GM06990 (cell line): ENCODE measurements around the gene USP46.

Source experiments
- DNase-seq: peaks from one replicate; pipeline ENCODE4 v3.0.0-alpha.2; 2011; ENCODE audit not compliant: insufficient read length; ENCODE audit errors: extremely low read depth
- H3K27me3 ChIP-seq: replicated peaks from 2 replicates; pipeline ENCODE4 v1.6.0; 2011; ENCODE audit warnings: low read length; ENCODE audit not compliant: control insufficient read depth, insufficient read depth
- H3K36me3 ChIP-seq: 2 replicates; pipeline ENCODE4 v1.5.1; 2011; ENCODE audit warnings: low read length; ENCODE audit not compliant: control insufficient read depth, insufficient read depth
- H3K4me3 ChIP-seq: replicated peaks from 2 replicates; pipeline ENCODE4 v1.5.1; 2011; ENCODE audit warnings: low read depth, mild to moderate bottlenecking, control low read depth, low read length
- CTCF ChIP-seq: IDR thresholded peaks from 2 replicates; pipeline ENCODE4 v1.5.1; 2011; ENCODE audit warnings: low read length, control low read depth, mild to moderate bottlenecking, inconsistent platforms; ENCODE audit not compliant: insufficient read depth, poor library complexity, severe bottlenecking

USP46 gene

GRCh38 chr4:52618795-52619590, 40.1 kb downstream of the USP46 start:
- no peak for TF ChIP-seq CTCF
- no peak for DNase-seq
- Histone ChIP-seq H3K27me3 (no peaks in the 10 kb centered on the region), H3K36me3 (no peaks in the 10 kb centered on the region), H3K4me3 (no peak overlapping the region)

- Histone ChIP-seq H3K4me3 (no peak overlapping the region), H3K27me3 (no peaks in the 10 kb centered on the region), H3K36me3 (no peaks in the 10 kb centered on the region)
- no peak for TF ChIP-seq CTCF
- DNase-seq: no peak
Measured at GRCh38 chr4:52617336-52618020, 41.6 kb downstream of the USP46 start.

GRCh38 chr4:52614241-52614640, 44.9 kb downstream of the USP46 start:
- no peak overlapping the region for H3K4me3 ChIP-seq
- TF ChIP-seq CTCF: no peak

GRCh38 chr4:52612341-52612740, 46.8 kb downstream of the USP46 start:
- no peaks in the 10 kb centered on the region for H3K27me3 ChIP-seq
- H3K36me3 ChIP-seq: peaks cover 3% of the 10 kb centered on the region
- no peak for TF ChIP-seq CTCF
- no peak for DNase-seq
- H3K4me3 ChIP-seq: no peak overlapping the region

More at GRCh38 chr4:52614241-52614640, 44.9 kb downstream of the USP46 start:
- Histone ChIP-seq H3K27me3 (no peaks in the 10 kb centered on the region), H3K36me3 (peaks cover 2% of the 10 kb centered on the region; the same call in 1 of the 2 replicates)
- DNase-seq: no peak

GRCh38 chr4:52611030-52611555, 48.0 kb downstream of the USP46 start:
- TF ChIP-seq CTCF: no peak
- no peaks in the 10 kb centered on the region for H3K27me3 ChIP-seq
- peaks cover 3% of the 10 kb centered on the region for H3K36me3 ChIP-seq
- no peak for DNase-seq
- no peak overlapping the region for H3K4me3 ChIP-seq
